Heart left ventricle (tissue), 16 donors: Measurements from ENCODE around the gene ZNF80. TPM values are rescaled to one million over a fixed set of nuclear protein-coding genes. Genes with fewer than 3 reads are reported as not detected.
A peak's percentile ranks its signal among the peaks of the same experiment; 100 is the strongest.
"Not testable (repeated sequence)": the region's sequence is repeated elsewhere in the genome, so short reads cannot be mapped to it uniquely, and the experiment has no call there.

Experiments
- ATAC-seq, 4 donors: fragments of 200-7000 bp; cut with Tn5 transposase; one replicate each; pipeline ENCODE4 v1.9.1; 2020 to 2022; ENCODE audit warnings: moderate library complexity in 4 of 4, mild to moderate bottlenecking in 3 of 4, moderate number of reproducible peaks in 1 of 4
- DNase-seq, 5 donors: peaks; one replicate each; pipeline ENCODE4 v3.0.0-alpha.2; 2020
- H3K27ac ChIP-seq, 12 donors: fragments of 200-600 bp; sonication (generic) in 4 of 12; one replicate each; pipeline versions ENCODE4 v1.5.0 to v1.8.0; 2016 to 2022; ENCODE audit warnings: mild to moderate bottlenecking in 2 of 12
- H3K27me3 ChIP-seq, 9 donors: fragments of 200-600 bp; sonication (generic) in 2 of 9; one replicate each; pipeline versions ENCODE4 v1.5.1 to v1.8.0; 2016 to 2022; ENCODE audit warnings: mild to moderate bottlenecking in 3 of 9
- H3K36me3 ChIP-seq, 9 donors: fragments of 200-600 bp; sonication (generic) in 2 of 9; one replicate each; pipeline versions ENCODE4 v1.5.0 to v1.8.0; 2018 to 2022; ENCODE audit warnings: mild to moderate bottlenecking in 2 of 9
- H3K4me1 ChIP-seq, 12 donors: fragments of 200-600 bp; sonication (generic) in 4 of 12; one replicate each; pipeline versions ENCODE4 v1.5.0 to v1.8.0; 2016 to 2022; ENCODE audit warnings: mild to moderate bottlenecking in 3 of 12
- H3K4me3 ChIP-seq, 12 donors: fragments of 200-600 bp; sonication (generic) in 4 of 12; one replicate each; pipeline versions ENCODE4 v1.5.0 to v1.8.0; 2017 to 2022; ENCODE audit warnings: mild to moderate bottlenecking in 9 of 12, moderate library complexity in 4 of 12
- H3K9me3 ChIP-seq, 12 donors: fragments of 200-600 bp; sonication (generic) in 4 of 12; one replicate each; pipeline versions ENCODE4 v1.5.0 to v1.8.0; 2016 to 2022; ENCODE audit warnings: mild to moderate bottlenecking in 1 of 12
- POLR2A ChIP-seq, 2 donors: fragments of 450-650 bp; IDR thresholded peaks; one replicate each; pipeline ENCODE4 v1.6.1; 2017; ENCODE audit warnings: antibody characterized with exemption in 2 of 2, mild to moderate bottlenecking in 2 of 2, moderate library complexity in 2 of 2
- WGBS, 4 donors: extraction: QIAGEN DNeasy Blood & Tissue Kit in 2 of 4; methylation state at CpG; one replicate each; pipeline versions ENCODE4 v1.1.5 to v1.1.7; 2013 to 2018; 5-methylcytosine and 5-hydroxymethylcytosine counted together
- intact Hi-C, 10 donors: fragments of 100-400 bp; cut with DNase I; formaldehyde crosslinking; loops; one replicate each; pipeline versions ENCODE4 v1.11.1 to v1.14.2; 2022
- polyA plus RNA-seq, 2 donors: library from polyadenylated mRNA; stranded (reverse); fragments of 200-250 nt; gene quantifications; one replicate each; pipeline ENCODE4 v1.2.3, GENCODE V29; 2013
- total RNA-seq, 9 donors: library from RNA; depleted of rRNA in 2 of 9; stranded (reverse); fragments of >200 nt in 2 of 9; fragmentation: NEBNext Ultra II Directional in 3 of 9; extraction: Animal tissue kit (Norgen Biotek cat#: 25700) in 3 of 9; gene quantifications; one replicate each; pipeline versions ENCODE4 v1.1.0 to v1.2.4, GENCODE V29; 2016 to 2023
- TF ChIP-seq, protein P1 (sequence below), 12 donors: fragments of 200-600 bp; sonication (generic) in 4 of 12; IDR thresholded peaks; one replicate each; pipeline versions ENCODE4 v1.5.0 to v1.8.0; 2018 to 2022; ENCODE audit warnings: antibody characterized with exemption in 12 of 12, mild to moderate bottlenecking in 5 of 12
- donor health status: ischemic (EF 13 %, LVEDD 7.1; RV severe dilation, severe dysfunction).
- donor health status: healthy with polysubstance abuse.
- donor health status: DM: no; HTN: yes; CAD: no.
- donor health status: DM: no; HTN: no; CAD: no.
- donor health status: ischemic (EF 25% LVEDD 6.9; RV normal size, moderate dysfunction).
- donor health status: ischemic (EF 25% LVEDD 5.7; RV mildly dilated, moderate dysfunction).
- donor health status: healthy.
- donor health status: DM: yes; HTN: yes; CAD: no.
- donor health status: ischemic (EF 35%, LVEDD 5.7; RV mildly dilated, moderate dysfunction).
- donor health status: nonischemic (EF 11% LVEDD 7.7; RV severe dilation, severe dysfunction).
- donor health status: DM: yes; HTN: yes; CAD: no.
- donor health status: PGD.
- donor health status: ischemic (EF 29% LVEDD 5.4; RV normal size, mild dysfunction).
- donor health status: nonischemic (EF 23%, LVEDD 6.1; RV moderate dilation, normal function).

The ZNF80 gene
- total and polyA plus RNA-seq, 11 donors: 0.09 to 0.11 TPM; not detected in 9

- ATAC-seq (no peak), DNase-seq (no peak)
- H3K9me3 ChIP-seq: peaks cover 0 to 12% (median 0%) of the 10 kb centered on the region in 12 donors
- 58 to 71% (median 67%) methylated on average over 2 of the region's 2 CpGs for WGBS, 4 donors
- H3K4me1 ChIP-seq: no peaks in the 10 kb centered on the region
- H3K27ac ChIP-seq: no peak overlapping the region
- TF ChIP-seq, protein P1, sequence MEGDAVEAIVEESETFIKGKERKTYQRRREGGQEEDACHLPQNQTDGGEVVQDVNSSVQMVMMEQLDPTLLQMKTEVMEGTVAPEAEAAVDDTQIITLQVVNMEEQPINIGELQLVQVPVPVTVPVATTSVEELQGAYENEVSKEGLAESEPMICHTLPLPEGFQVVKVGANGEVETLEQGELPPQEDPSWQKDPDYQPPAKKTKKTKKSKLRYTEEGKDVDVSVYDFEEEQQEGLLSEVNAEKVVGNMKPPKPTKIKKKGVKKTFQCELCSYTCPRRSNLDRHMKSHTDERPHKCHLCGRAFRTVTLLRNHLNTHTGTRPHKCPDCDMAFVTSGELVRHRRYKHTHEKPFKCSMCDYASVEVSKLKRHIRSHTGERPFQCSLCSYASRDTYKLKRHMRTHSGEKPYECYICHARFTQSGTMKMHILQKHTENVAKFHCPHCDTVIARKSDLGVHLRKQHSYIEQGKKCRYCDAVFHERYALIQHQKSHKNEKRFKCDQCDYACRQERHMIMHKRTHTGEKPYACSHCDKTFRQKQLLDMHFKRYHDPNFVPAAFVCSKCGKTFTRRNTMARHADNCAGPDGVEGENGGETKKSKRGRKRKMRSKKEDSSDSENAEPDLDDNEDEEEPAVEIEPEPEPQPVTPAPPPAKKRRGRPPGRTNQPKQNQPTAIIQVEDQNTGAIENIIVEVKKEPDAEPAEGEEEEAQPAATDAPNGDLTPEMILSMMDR (IDR thresholded peaks at IDR 0.05): no peak
- TF ChIP-seq POLR2A (IDR thresholded peaks at IDR 0.05): no peak
- H3K36me3 ChIP-seq: no peaks in the 10 kb centered on the region
- no peaks in the 10 kb centered on the region for H3K27me3 ChIP-seq
- H3K4me3 ChIP-seq: no peak overlapping the region
- intact Hi-C loops: no loop called here
Measured at GRCh38 chr3:114241262-114241661, 3.9 kb upstream of the ZNF80 start.

- H3K9me3 ChIP-seq, DNase-seq, H3K4me3 ChIP-seq, intact Hi-C loops, H3K27ac ChIP-seq, ATAC-seq, H3K36me3 ChIP-seq, H3K4me1 ChIP-seq, H3K27me3 ChIP-seq: not testable (repeated sequence)
- 95 to 98% (median 97%) methylated on average over 13 to 34 of the region's 34 CpGs for WGBS, 4 donors
Measured at GRCh38 chr3:114238146-114238785, 888 bp upstream of the ZNF80 start.

DNA sequence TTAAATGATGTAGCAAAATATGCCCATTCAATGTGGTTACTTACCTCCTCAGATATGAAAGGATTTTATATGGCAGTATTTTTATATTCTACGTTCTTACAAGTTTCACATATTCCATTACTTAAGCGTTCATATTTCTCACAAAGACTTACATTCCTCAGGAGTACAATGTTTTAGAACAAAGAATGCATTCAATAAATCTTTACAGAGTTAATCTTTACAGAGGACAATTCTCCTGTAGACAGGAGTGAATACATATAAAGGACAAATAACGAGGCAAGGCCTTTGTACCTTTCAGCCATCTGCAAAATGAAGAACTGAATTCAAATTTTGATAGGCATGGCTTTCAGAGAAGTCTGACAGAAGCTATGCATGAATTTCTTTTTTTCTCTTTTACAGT lies 1.9 kb downstream of the ZNF80 start:
- Histone ChIP-seq H3K27ac (peak overlapping the region in 1 of 12 donors; percentile 33), H3K9me3 (no peaks in the 10 kb centered on the region), H3K4me3 (no peak overlapping the region), H3K4me1 (peaks cover 0 to 14% (median 0%) of the 10 kb centered on the region in 12 donors), H3K27me3 (peaks cover 0 to 4% (median 0%) of the 10 kb centered on the region in 9 donors), H3K36me3 (no peaks in the 10 kb centered on the region)
- DNase-seq (no peak), ATAC-seq (no peak)
- no peak for TF ChIP-seq POLR2A (IDR thresholded peaks at IDR 0.05)
- TF ChIP-seq, protein P1 (IDR thresholded peaks at IDR 0.05): no peak
- WGBS, 4 donors: 76 to 84% (median 78%) methylated on average over 3 of the region's 3 CpGs
- intact Hi-C loops: no loop called here

GRCh38 chr3:114234745-114235144 lies 2.6 kb downstream of the ZNF80 start:
- Histone ChIP-seq H3K9me3 (no peaks in the 10 kb centered on the region), H3K27me3 (peaks cover 0 to 4% (median 0%) of the 10 kb centered on the region in 9 donors), H3K27ac (peak overlapping the region in 1 of 12 donors; percentile 33), H3K4me1 (peaks cover 0 to 14% (median 0%) of the 10 kb centered on the region in 12 donors), H3K36me3 (no peaks in the 10 kb centered on the region), H3K4me3 (no peak overlapping the region)
- ATAC-seq: no peak
- DNase-seq: no peak
- intact Hi-C loops: no loop called here
- WGBS, 4 donors: 71 to 83% (median 79%) methylated on average over 3 of the region's 3 CpGs
- no peak for TF ChIP-seq POLR2A (IDR thresholded peaks at IDR 0.05)
- TF ChIP-seq, protein P1 (IDR thresholded peaks at IDR 0.05): no peak

GRCh38 chr3:114231616-114232015 lies 5.8 kb downstream of the ZNF80 start:
- Histone ChIP-seq H3K36me3 (no peaks in the 10 kb centered on the region), H3K4me3 (no peak overlapping the region), H3K27ac (peak overlapping the region in 1 of 12 donors; percentile 66), H3K4me1 (peaks cover 0 to 14% (median 0%) of the 10 kb centered on the region in 12 donors), H3K27me3 (peaks cover 0 to 4% (median 0%) of the 10 kb centered on the region in 9 donors), H3K9me3 (no peaks in the 10 kb centered on the region)
- no peak for DNase-seq
- TF ChIP-seq, protein P1 (IDR thresholded peaks at IDR 0.05): no peak
- TF ChIP-seq POLR2A (IDR thresholded peaks at IDR 0.05): no peak
- ATAC-seq: no peak
- 60 to 82% (median 67%) methylated on average over 3 of the region's 3 CpGs for WGBS, 4 donors
- intact Hi-C loops: no loop called here
